HepG2 (cell line): ENCODE data around the gene TFCP2L1. TPM values are rescaled to one million over a fixed set of nuclear protein-coding genes. Genes with fewer than 3 reads are reported as not detected.

Experiments
- ATAC-seq: fragments of 200-7000 bp; cut with Tn5 transposase; 3 replicates; pipeline ENCODE4 v1.9.1; 2020; ENCODE audit warnings: mild to moderate bottlenecking, moderate library complexity
- BruUV-seq: library from RNA; stranded (reverse); fragments of 400-500 nt; replicated peaks from 2 replicates; lab custom pipeline; 2021; lab: Mats Ljungman, UMichigan
- CTCF ChIA-PET: fragments of 300-600 bp; formaldehyde crosslinking; extraction: SDS; loops from one replicate; lab custom pipeline; 2021; ENCODE audit warnings: low total read pairs, inconsistent platforms, low intra/inter-chr PET ratio; lab: Yijun Ruan, JAX
- POLR2A ChIA-PET: fragments of 350-600 bp; sonication (Branson Sonifier 250); formaldehyde crosslinking; loops from one replicate; lab custom pipeline; 2020; ENCODE audit warnings: antibody characterized with exemption, inconsistent platforms; lab: Yijun Ruan, JAX
- DNase-seq: peaks from one replicate; pipeline ENCODE4 v3.0.0-alpha.2; 2015; ENCODE audit warnings: low spot score
- FAIRE-seq: peaks from 3 replicates; lab custom pipeline; 2011; peaks lifted over from hg19 to GRCh38; lab: Jason Lieb, UNC
- H2AFZ ChIP-seq: one replicate; pipeline ENCODE4 v1.6.1; 2011; ENCODE audit warnings: low read length, inconsistent platforms
- H3K27ac ChIP-seq: fragments of 300-600 bp; 3 replicates; pipeline ENCODE4 v1.8.0; 2011; ENCODE audit warnings: mixed run types, mild to moderate bottlenecking, mixed read lengths, low read length, inconsistent platforms; ENCODE audit not compliant: insufficient read depth; ENCODE audit errors: extremely low read length
- H3K27me3 ChIP-seq, 2 experiments: fragments of 200-600 bp in 1 of 2; 2 replicates in 1 of 2; 3 replicates in 1 of 2; pipeline versions ENCODE4 v1.6.0 to v1.8.0; 2011; ENCODE audit warnings: low read length in 2 of 2, mild to moderate bottlenecking in 2 of 2, moderate library complexity in 2 of 2, inconsistent platforms in 1 of 2; ENCODE audit not compliant: insufficient read depth in 2 of 2, control insufficient read depth in 1 of 2
- H3K36me3 ChIP-seq, 2 experiments: fragments of 200-600 bp in 1 of 2; replicated peaks in 1 of 2; 2 replicates in 1 of 2; 3 replicates in 1 of 2; pipeline versions ENCODE4 v1.5.1 to v1.8.0; 2011; ENCODE audit warnings: low read length in 2 of 2, inconsistent platforms in 1 of 2; ENCODE audit not compliant: insufficient read depth in 2 of 2, control insufficient read depth in 1 of 2
- H3K4me1 ChIP-seq: 2 replicates; pipeline ENCODE4 v1.5.1; 2012; ENCODE audit warnings: low read length, inconsistent platforms; ENCODE audit not compliant: insufficient read depth
- H3K4me2 ChIP-seq: 2 replicates; pipeline ENCODE4 v1.6.0; 2011; ENCODE audit warnings: low read depth, low read length, inconsistent platforms
- H3K4me3 ChIP-seq, 3 experiments: fragments of 200-600 bp in 1 of 3; sonication (generic), shearing (Covaris generic) in 1 of 3; replicated peaks in 1 of 3; 2 replicates each; pipeline ENCODE4 v1.5.1; 2011 to 2016; ENCODE audit warnings: low read length in 3 of 3, inconsistent platforms in 2 of 3, low read depth in 2 of 3, mild to moderate bottlenecking in 2 of 3, control low read depth in 1 of 3, mixed read lengths in 1 of 3; ENCODE audit not compliant: insufficient read depth in 1 of 3
- H3K79me2 ChIP-seq: one replicate; pipeline ENCODE4 v1.6.1; 2011; ENCODE audit warnings: low read length, inconsistent platforms; ENCODE audit not compliant: insufficient read depth
- H3K9ac ChIP-seq: 2 replicates; pipeline ENCODE4 v1.6.0; 2011; ENCODE audit warnings: mild to moderate bottlenecking, low read depth, low read length, inconsistent platforms; ENCODE audit not compliant: insufficient read depth
- H3K9me3 ChIP-seq: 2 replicates; pipeline ENCODE4 v1.5.1; 2012; ENCODE audit warnings: mild to moderate bottlenecking, low read length
- H4K20me1 ChIP-seq: 2 replicates; pipeline ENCODE4 v1.6.0; 2011; ENCODE audit warnings: inconsistent platforms, mild to moderate bottlenecking, low read length, moderate library complexity; ENCODE audit not compliant: insufficient read depth
- ASH2L ChIP-seq: fragments of 300-600, 200-600 bp; sonication (generic); IDR thresholded peaks from 2 replicates; pipeline ENCODE4 v1.7.0; 2017; ENCODE audit warnings: low read depth, mild to moderate bottlenecking, moderate library complexity, mixed read lengths, low read length; ENCODE audit not compliant: insufficient read length
- FOSL1 ChIP-seq: sonication (generic); formaldehyde crosslinking; IDR thresholded peaks from 2 replicates; pipeline ENCODE4 v1.9.0; 2021; ENCODE audit warnings: missing genetic modification reagents, borderline replicate concordance
- FOSL2 ChIP-seq: sonication (generic); formaldehyde crosslinking; IDR thresholded peaks from 2 replicates; pipeline ENCODE4 v1.4.0; 2020; ENCODE audit warnings: missing genetic modification reagents
- LCORL ChIP-seq, 2 experiments: fragments of 450-650 bp in 1 of 2; sonication (generic) in 1 of 2; formaldehyde crosslinking in 1 of 2; IDR thresholded peaks; 2 replicates each; pipeline versions ENCODE4 v1.5.0 to v1.6.1; 2017 to 2020; ENCODE audit warnings: antibody characterized with exemption in 1 of 2, missing genetic modification reagents in 1 of 2
- MBNL3 ChIP-seq: fragments of 250-450 bp; sonication (Bioruptor Pico); conservative IDR thresholded peaks from 2 replicates; pipeline ENCODE4 v1.8.0; 2022; ENCODE audit warnings: mild to moderate bottlenecking, inconsistent platforms
- SCMH1 ChIP-seq: sonication (generic); formaldehyde crosslinking; IDR thresholded peaks from 2 replicates; pipeline ENCODE4 v1.9.0; 2021; ENCODE audit warnings: missing genetic modification reagents, mild to moderate bottlenecking, borderline replicate concordance
- ZFP82 ChIP-seq: sonication (generic); formaldehyde crosslinking; IDR thresholded peaks from 2 replicates; pipeline ENCODE4 v1.5.1; 2020; ENCODE audit warnings: mild to moderate bottlenecking, missing genetic modification reagents, borderline replicate concordance
- ZNF3 ChIP-seq: IDR thresholded peaks from 2 replicates; pipeline ENCODE4 v1.7.0; 2017; ENCODE audit warnings: inconsistent platforms
- ZNF496 ChIP-seq: sonication (generic); formaldehyde crosslinking; IDR thresholded peaks from 2 replicates; pipeline ENCODE4 v1.8.1; 2023; ENCODE audit warnings: mild to moderate bottlenecking, moderate library complexity, missing genetic modification reagents; ENCODE audit not compliant: insufficient replicate concordance
- ZNF550 ChIP-seq: sonication (generic); formaldehyde crosslinking; IDR thresholded peaks from 2 replicates; pipeline ENCODE4 v1.4.0; 2020; ENCODE audit warnings: mild to moderate bottlenecking, missing genetic modification reagents, borderline replicate concordance
- ZNF556 ChIP-seq: sonication (generic); formaldehyde crosslinking; IDR thresholded peaks from 2 replicates; pipeline ENCODE4 v1.4.0; 2020; ENCODE audit warnings: mild to moderate bottlenecking, missing genetic modification reagents, borderline replicate concordance
- WGBS: methylation state at CpG from one replicate; pipeline ENCODE4 v1.1.6; 2017; ENCODE audit warnings: low lambda C conversion rate; 5-methylcytosine and 5-hydroxymethylcytosine counted together
- in situ Hi-C: cut with HindIII; loops from 2 replicates; pipeline ENCODE4 v1.10.0; 2017; ENCODE audit warnings: low pct_unique_long_range_greater_than_20kb; ENCODE audit not compliant: extremely low pct_ligation_motif_present
- intact Hi-C: fragments of 100-400 bp; cut with micrococcal nuclease; formaldehyde crosslinking; loops from one replicate; pipeline ENCODE4 v1.10.0; 2022; ENCODE audit not compliant: unreplicated experiment
- polyA plus RNA-seq, 8 experiments: library from polyadenylated mRNA; depleted of rRNA in 3 of 8; stranded (reverse) in 7 of 8; unstranded in 1 of 8; fragments of >200 nt; fragmentation: Illumina TruSeq in 4 of 8; extraction: Trizol in 4 of 8; gene quantifications; 2 replicates each; pipeline versions ENCODE4 v1.2.1 to v1.2.3, GENCODE V29; 2011 to 2016; ENCODE audit warnings: low read depth in 4 of 8, missing spikeins in 1 of 8, mixed read lengths in 1 of 8; ENCODE audit not compliant: insufficient read depth in 1 of 8
- total RNA-seq, 5 experiments: library from RNA; depleted of rRNA; stranded (reverse); fragments of >200 nt; fragmentation: Illumina TruSeq; extraction: Trizol; gene quantifications; 2 replicates each; pipeline ENCODE4 v1.2.3, GENCODE V29; 2016; ENCODE audit warnings: low read depth in 1 of 5
- TF ChIP-seq, protein P1 (sequence below): sonication (generic); formaldehyde crosslinking; IDR thresholded peaks from 2 replicates; pipeline ENCODE4 v1.5.0; 2020; ENCODE audit warnings: mild to moderate bottlenecking, missing genetic modification reagents, moderate library complexity
- TF ChIP-seq, protein P2 (sequence below): sonication (generic); formaldehyde crosslinking; IDR thresholded peaks from 2 replicates; pipeline ENCODE4 v1.8.0; 2022; ENCODE audit warnings: missing genetic modification reagents, mild to moderate bottlenecking, moderate library complexity, borderline replicate concordance
- TF ChIP-seq, protein P3 (sequence below): sonication (generic); formaldehyde crosslinking; conservative IDR thresholded peaks from 2 replicates; pipeline ENCODE4 v1.4.0; 2020; ENCODE audit warnings: missing genetic modification reagents
- TF ChIP-seq, protein P4 (sequence below): IDR thresholded peaks from 2 replicates; pipeline ENCODE4 v1.6.1; 2016
- TF ChIP-seq, protein P5 (sequence below): IDR thresholded peaks from 2 replicates; pipeline ENCODE4 v1.6.1; 2018; ENCODE audit warnings: missing genetic modification reagents, mild to moderate bottlenecking, missing compliant biosample characterization

Gene TFCP2L1
- total and polyA plus RNA-seq, 2 of the 13 experiments (the other 11 are each of a cell fraction or from before 2014, with no cell fraction given): under 0.01 TPM; not detected in 1

DNA sequence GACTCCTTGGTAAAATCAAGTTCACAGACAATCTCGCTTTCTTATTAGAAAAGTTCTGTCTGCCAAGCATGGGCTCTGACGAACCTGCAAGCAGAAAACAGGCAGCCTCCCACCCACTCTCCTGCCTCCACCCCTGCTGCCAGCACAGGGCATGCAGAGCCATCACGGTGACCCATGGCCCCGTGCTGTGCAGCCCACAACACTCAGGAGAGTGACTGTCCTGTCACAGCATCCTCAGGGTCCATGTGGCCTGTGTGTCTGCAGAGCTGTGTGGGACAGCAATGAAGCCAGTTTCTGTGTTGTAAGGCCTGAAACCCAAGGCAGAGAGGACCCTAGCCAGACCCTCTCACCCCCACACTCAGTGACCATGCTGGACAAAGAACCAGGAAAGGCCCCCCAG is 46.2 kb downstream of the TFCP2L1 start (continued):
- no peak for TF ChIP-seq ZNF496 (CRISPR knock-in tag)
- TF ChIP-seq, protein P1, sequence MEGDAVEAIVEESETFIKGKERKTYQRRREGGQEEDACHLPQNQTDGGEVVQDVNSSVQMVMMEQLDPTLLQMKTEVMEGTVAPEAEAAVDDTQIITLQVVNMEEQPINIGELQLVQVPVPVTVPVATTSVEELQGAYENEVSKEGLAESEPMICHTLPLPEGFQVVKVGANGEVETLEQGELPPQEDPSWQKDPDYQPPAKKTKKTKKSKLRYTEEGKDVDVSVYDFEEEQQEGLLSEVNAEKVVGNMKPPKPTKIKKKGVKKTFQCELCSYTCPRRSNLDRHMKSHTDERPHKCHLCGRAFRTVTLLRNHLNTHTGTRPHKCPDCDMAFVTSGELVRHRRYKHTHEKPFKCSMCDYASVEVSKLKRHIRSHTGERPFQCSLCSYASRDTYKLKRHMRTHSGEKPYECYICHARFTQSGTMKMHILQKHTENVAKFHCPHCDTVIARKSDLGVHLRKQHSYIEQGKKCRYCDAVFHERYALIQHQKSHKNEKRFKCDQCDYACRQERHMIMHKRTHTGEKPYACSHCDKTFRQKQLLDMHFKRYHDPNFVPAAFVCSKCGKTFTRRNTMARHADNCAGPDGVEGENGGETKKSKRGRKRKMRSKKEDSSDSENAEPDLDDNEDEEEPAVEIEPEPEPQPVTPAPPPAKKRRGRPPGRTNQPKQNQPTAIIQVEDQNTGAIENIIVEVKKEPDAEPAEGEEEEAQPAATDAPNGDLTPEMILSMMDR (CRISPR knock-in tag): no peak

DNA sequence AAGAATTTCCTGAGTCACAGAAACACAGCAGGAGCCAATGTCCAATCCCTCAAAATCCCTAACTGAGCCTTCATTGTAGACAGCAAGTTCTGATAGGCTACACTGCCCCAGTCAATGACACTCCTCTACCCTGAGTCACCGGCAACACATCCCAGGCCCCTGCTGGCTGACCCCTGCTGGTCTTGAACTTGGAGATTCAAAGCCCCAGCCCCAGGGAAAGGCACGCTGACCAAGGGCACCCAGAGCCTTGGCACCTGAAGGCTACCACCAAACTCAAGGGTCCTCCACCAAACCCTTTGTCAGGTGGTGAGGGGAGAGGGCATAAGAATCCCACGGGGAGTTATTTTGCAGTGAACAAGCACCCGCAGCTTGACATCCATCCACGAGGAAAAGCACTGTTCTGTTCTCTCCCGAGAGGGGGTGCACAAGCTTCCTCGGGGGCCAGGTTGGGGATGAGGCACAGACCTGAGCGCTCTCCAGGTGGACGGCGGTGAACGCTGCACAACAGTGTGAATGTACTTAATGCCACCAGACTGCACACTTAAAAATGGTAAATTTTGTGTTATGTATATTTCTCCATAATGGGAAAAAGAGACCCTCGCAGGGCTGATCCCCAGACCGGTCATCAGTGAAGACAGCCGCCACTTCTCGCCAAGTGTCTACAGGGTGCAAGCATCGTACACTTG is 46.9 kb downstream of the TFCP2L1 start:
- 56% methylated on average over 13 of the region's 16 CpGs for WGBS
- H2AFZ ChIP-seq: no peak overlapping the region
- BruUV-seq: no TSS peak
- H3K4me2 ChIP-seq: no peak overlapping the region
- H3K27me3 ChIP-seq: peaks cover 25 to 96% of the 10 kb centered on the region in 2 experiments
- no peaks in the 10 kb centered on the region for H3K4me1 ChIP-seq
- H3K9me3 ChIP-seq: no peaks in the 10 kb centered on the region
- H4K20me1 ChIP-seq: no peaks in the 10 kb centered on the region
- POLR2A ChIA-PET: no interaction called here
- CTCF ChIA-PET: no interaction called here
- no peaks in the 10 kb centered on the region for H3K36me3 ChIP-seq
- H3K79me2 ChIP-seq: no peaks in the 10 kb centered on the region
- in situ Hi-C loops (no loop called here), intact Hi-C loops (no loop called here)
- no peak overlapping the region for H3K9ac ChIP-seq
- H3K27ac ChIP-seq: no peak overlapping the region
- no peak for FAIRE-seq
- no peak for DNase-seq
- ATAC-seq: no peak
- H3K4me3 ChIP-seq: no peak overlapping the region
- TF ChIP-seq ASH2L (no peak), ZFP82 (no peak), ZNF556 (CRISPR knock-in tag) (no peak), SCMH1 (no peak), ZNF3 (no peak), LCORL (IDR thresholded peaks at IDR 0.05) (no peak), LCORL (CRISPR knock-in tag; IDR thresholded peaks at IDR 0.05) (no peak), FOSL1 (CRISPR knock-in tag) (no peak), ZNF550 (no peak), MBNL3 (CRISPR knock-in tag) (no peak), FOSL2 (CRISPR knock-in tag) (no peak)
- TF ChIP-seq, protein P2, sequence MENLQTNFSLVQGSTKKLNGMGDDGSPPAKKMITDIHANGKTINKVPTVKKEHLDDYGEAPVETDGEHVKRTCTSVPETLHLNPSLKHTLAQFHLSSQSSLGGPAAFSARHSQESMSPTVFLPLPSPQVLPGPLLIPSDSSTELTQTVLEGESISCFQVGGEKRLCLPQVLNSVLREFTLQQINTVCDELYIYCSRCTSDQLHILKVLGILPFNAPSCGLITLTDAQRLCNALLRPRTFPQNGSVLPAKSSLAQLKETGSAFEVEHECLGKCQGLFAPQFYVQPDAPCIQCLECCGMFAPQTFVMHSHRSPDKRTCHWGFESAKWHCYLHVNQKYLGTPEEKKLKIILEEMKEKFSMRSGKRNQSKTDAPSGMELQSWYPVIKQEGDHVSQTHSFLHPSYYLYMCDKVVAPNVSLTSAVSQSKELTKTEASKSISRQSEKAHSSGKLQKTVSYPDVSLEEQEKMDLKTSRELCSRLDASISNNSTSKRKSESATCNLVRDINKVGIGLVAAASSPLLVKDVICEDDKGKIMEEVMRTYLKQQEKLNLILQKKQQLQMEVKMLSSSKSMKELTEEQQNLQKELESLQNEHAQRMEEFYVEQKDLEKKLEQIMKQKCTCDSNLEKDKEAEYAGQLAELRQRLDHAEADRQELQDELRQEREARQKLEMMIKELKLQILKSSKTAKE (CRISPR knock-in tag): no peak
- TF ChIP-seq, protein P3, sequence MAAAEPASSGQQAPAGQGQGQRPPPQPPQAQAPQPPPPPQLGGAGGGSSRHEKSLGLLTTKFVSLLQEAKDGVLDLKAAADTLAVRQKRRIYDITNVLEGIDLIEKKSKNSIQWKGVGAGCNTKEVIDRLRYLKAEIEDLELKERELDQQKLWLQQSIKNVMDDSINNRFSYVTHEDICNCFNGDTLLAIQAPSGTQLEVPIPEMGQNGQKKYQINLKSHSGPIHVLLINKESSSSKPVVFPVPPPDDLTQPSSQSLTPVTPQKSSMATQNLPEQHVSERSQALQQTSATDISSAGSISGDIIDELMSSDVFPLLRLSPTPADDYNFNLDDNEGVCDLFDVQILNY: no peak
- TF ChIP-seq, protein P4, sequence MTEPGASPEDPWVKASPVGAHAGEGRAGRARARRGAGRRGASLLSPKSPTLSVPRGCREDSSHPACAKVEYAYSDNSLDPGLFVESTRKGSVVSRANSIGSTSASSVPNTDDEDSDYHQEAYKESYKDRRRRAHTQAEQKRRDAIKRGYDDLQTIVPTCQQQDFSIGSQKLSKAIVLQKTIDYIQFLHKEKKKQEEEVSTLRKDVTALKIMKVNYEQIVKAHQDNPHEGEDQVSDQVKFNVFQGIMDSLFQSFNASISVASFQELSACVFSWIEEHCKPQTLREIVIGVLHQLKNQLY (CRISPR knock-in tag): no peak
- TF ChIP-seq, protein P5, sequence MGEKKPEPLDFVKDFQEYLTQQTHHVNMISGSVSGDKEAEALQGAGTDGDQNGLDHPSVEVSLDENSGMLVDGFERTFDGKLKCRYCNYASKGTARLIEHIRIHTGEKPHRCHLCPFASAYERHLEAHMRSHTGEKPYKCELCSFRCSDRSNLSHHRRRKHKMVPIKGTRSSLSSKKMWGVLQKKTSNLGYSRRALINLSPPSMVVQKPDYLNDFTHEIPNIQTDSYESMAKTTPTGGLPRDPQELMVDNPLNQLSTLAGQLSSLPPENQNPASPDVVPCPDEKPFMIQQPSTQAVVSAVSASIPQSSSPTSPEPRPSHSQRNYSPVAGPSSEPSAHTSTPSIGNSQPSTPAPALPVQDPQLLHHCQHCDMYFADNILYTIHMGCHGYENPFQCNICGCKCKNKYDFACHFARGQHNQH: no peak
